Prostate gland (tissue), 2 donors: ENCODE measurements around the gene EIF4H.

ENCODE experiments used
- CTCF ChIP-seq, 4 experiments: fragments of 200-600 bp in 2 of 4; fragments of 450-650 bp in 2 of 4; sonication (generic) in 2 of 4; IDR thresholded peaks; 1 replicate in 3 of 4; 2 replicates in 1 of 4; pipeline ENCODE4 v1.5.1; 2016 to 2019; ENCODE audit warnings: antibody characterized with exemption in 4 of 4, mild to moderate bottlenecking in 2 of 4, moderate library complexity in 2 of 4
- POLR2A ChIP-seq: fragments of 450-650 bp; IDR thresholded peaks from one replicate; pipeline ENCODE4 v1.6.1; 2016; ENCODE audit warnings: antibody characterized with exemption, mild to moderate bottlenecking

GRCh38 chr7:74214816-74215630 lies 40.9 kb downstream of the EIF4H start:
- TF ChIP-seq POLR2A: no peak
- no peak for TF ChIP-seq CTCF (IDR thresholded peaks at IDR 0.05)
